Measurements from ENCODE around the gene MLF2. TPM values are rescaled to one million over a fixed set of nuclear protein-coding genes. Genes with fewer than 3 reads are reported as not detected.

The MLF2 gene
- total and polyA plus RNA-seq, 2 of the 13 experiments (the other 11 are each of a cell fraction or from before 2014, with no cell fraction given), result 88.1 to 167 TPM

GRCh38 chr12:6752921-6753771, at the start of gene MLF2 (continued):
- TF ChIP-seq DMTF1 (CRISPR knock-in tag; IDR thresholded peaks at IDR 0.05) (no peak), HMGXB3 (CRISPR knock-in tag; IDR thresholded peaks at IDR 0.05; ENCODE audit: borderline replicate concordance) (no peak), EZH2 (conservative IDR thresholded peaks at IDR 0.05; ENCODE audit: low read depth, low read length) (no peak), ZSCAN5A (CRISPR knock-in tag; IDR thresholded peaks at IDR 0.05; ENCODE audit: borderline replicate concordance) (peak; percentile 75; the same call in 1 of the 2 replicates), NFE2 (CRISPR knock-in tag; IDR thresholded peaks at IDR 0.05) (no peak), SAP130 (CRISPR knock-in tag; IDR thresholded peaks at IDR 0.05; ENCODE audit: low read depth) (peak; percentile 72), POLR2G (IDR thresholded peaks at IDR 0.05; ENCODE audit: low read depth, low read length) (peak; percentile 97), MED1 (CRISPR knock-in tag; IDR thresholded peaks at IDR 0.05) (peak; percentile 47), ZNF557 (CRISPR knock-in tag; IDR thresholded peaks at IDR 0.05) (no peak), MIER2 (CRISPR knock-in tag; IDR thresholded peaks at IDR 0.05) (no peak; the same call in 1 of the 2 replicates), SRF (IDR thresholded peaks at IDR 0.05; ENCODE audit: low read depth, low read length) (no peak), CSRNP1 (CRISPR knock-in tag; IDR thresholded peaks at IDR 0.05) (peak; percentile 12; the same call in 1 of the 2 replicates), ZMYM3 (CRISPR knock-in tag; IDR thresholded peaks at IDR 0.05) (no peak), NFKBIZ (CRISPR knock-in tag; IDR thresholded peaks at IDR 0.05) (peak; percentile 56; the same call in 1 of the 2 replicates), BRCA1 (CRISPR knock-in tag; IDR thresholded peaks at IDR 0.05) (peak; percentile 50; the same call in 1 of the 2 replicates), GATAD2A (CRISPR knock-in tag; IDR thresholded peaks at IDR 0.05) (peak; percentile 22), CC2D1A (CRISPR knock-in tag; IDR thresholded peaks at IDR 0.05) (0 out of 2 replicates have a peak, but pooled peaks have one; percentile 20), ZNF333 (CRISPR knock-in tag; IDR thresholded peaks at IDR 0.05; ENCODE audit: borderline replicate concordance) (peak; percentile 87)
